GM23338 (cell line): ENCODE data around the gene HBM.
"Not testable (repeated sequence)": the region's sequence is repeated elsewhere in the genome, so short reads cannot be mapped to it uniquely, and the experiment has no call there.

Experiments used
- CREB1 ChIP-seq: fragments of 250-450 bp; sonication (Bioruptor Pico); IDR thresholded peaks from 2 replicates; pipeline ENCODE4 v1.5.0; 2020; ENCODE audit warnings: low read depth, mild to moderate bottlenecking, moderate library complexity
- EZH2 ChIP-seq: fragments of 200-600 bp; sonication (generic); IDR thresholded peaks from one replicate; pipeline ENCODE4 v1.8.0; 2017; ENCODE audit warnings: antibody characterized with exemption, mild to moderate bottlenecking, low read depth; ENCODE audit not compliant: unreplicated experiment
- EZH2phosphoT487 ChIP-seq: fragments of 200-600 bp; sonication (generic); IDR thresholded peaks from one replicate; pipeline ENCODE4 v1.8.1; 2018; ENCODE audit warnings: antibody characterized with exemption; ENCODE audit not compliant: unreplicated experiment
- NANOG ChIP-seq: IDR thresholded peaks from 2 replicates; pipeline ENCODE4 v1.6.1; 2016; ENCODE audit warnings: antibody characterized with exemption, borderline replicate concordance
- POLR2AphosphoS5 ChIP-seq: IDR thresholded peaks from 2 replicates; pipeline ENCODE4 v1.6.1; 2016; ENCODE audit warnings: antibody characterized with exemption, low read depth
- STAT1 ChIP-seq: IDR thresholded peaks from one replicate; pipeline ENCODE4 v1.6.1; 2016; ENCODE audit warnings: antibody characterized with exemption; ENCODE audit not compliant: unreplicated experiment
- ZNF114 ChIP-seq: fragments of 250-450 bp; sonication (Bioruptor Pico); IDR thresholded peaks from 2 replicates; pipeline ENCODE4 v1.5.0; 2020; ENCODE audit warnings: mild to moderate bottlenecking, moderate library complexity
- ZNF331 ChIP-seq: fragments of 250-450 bp; sonication (Bioruptor Pico); IDR thresholded peaks from 2 replicates; pipeline ENCODE4 v1.5.0; 2020; ENCODE audit warnings: low read depth, mild to moderate bottlenecking, moderate library complexity
- TF ChIP-seq, protein P1 (sequence below), 2 experiments: fragments of 200-600 bp in 1 of 2; sonication (generic) in 1 of 2; conservative IDR thresholded peaks; 2 replicates each; pipeline versions ENCODE4 v1.5.1 to v1.6.1; 2016 to 2017; ENCODE audit warnings: antibody characterized with exemption in 2 of 2, low read depth in 2 of 2, mild to moderate bottlenecking in 2 of 2, moderate library complexity in 1 of 2
- TF ChIP-seq, protein P2 (sequence below): IDR thresholded peaks from one replicate; pipeline ENCODE4 v1.6.1; 2018; ENCODE audit warnings: antibody characterized with exemption; ENCODE audit not compliant: unreplicated experiment
- TF ChIP-seq, protein P3 (sequence below): IDR thresholded peaks from 2 replicates; pipeline ENCODE4 v1.6.1; 2016; ENCODE audit warnings: antibody characterized with exemption

DNA sequence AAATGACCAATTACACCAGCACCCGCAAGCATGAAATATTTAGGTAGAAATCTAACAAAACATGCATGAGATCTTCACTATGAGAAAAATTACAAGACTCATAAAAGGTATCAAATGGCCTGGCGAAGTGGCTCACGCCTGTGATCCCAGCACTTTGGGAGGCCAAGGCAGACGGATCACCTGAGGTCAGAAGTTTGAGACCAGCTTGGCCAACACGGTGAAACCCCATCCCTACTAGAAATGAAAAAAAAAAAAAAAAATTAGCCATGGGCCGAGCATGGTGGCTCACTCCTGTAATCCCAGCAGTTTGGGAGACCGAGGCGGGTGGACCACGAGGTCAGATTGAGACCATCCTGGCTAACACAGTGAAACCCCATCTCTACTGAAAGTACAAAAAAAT, 38.3 kb downstream of the HBM start:
- TF ChIP-seq, protein P1, sequence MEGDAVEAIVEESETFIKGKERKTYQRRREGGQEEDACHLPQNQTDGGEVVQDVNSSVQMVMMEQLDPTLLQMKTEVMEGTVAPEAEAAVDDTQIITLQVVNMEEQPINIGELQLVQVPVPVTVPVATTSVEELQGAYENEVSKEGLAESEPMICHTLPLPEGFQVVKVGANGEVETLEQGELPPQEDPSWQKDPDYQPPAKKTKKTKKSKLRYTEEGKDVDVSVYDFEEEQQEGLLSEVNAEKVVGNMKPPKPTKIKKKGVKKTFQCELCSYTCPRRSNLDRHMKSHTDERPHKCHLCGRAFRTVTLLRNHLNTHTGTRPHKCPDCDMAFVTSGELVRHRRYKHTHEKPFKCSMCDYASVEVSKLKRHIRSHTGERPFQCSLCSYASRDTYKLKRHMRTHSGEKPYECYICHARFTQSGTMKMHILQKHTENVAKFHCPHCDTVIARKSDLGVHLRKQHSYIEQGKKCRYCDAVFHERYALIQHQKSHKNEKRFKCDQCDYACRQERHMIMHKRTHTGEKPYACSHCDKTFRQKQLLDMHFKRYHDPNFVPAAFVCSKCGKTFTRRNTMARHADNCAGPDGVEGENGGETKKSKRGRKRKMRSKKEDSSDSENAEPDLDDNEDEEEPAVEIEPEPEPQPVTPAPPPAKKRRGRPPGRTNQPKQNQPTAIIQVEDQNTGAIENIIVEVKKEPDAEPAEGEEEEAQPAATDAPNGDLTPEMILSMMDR (conservative IDR thresholded peaks at IDR 0.05; ENCODE audit: low read depth in 2 of 2): not testable (repeated sequence)
- TF ChIP-seq CREB1 (CRISPR knock-in tag); EZH2; ZNF114 (CRISPR knock-in tag); POLR2AphosphoS5; EZH2phosphoT487; ZNF331 (CRISPR knock-in tag); NANOG; STAT1: not testable (repeated sequence)
- TF ChIP-seq, protein P2, sequence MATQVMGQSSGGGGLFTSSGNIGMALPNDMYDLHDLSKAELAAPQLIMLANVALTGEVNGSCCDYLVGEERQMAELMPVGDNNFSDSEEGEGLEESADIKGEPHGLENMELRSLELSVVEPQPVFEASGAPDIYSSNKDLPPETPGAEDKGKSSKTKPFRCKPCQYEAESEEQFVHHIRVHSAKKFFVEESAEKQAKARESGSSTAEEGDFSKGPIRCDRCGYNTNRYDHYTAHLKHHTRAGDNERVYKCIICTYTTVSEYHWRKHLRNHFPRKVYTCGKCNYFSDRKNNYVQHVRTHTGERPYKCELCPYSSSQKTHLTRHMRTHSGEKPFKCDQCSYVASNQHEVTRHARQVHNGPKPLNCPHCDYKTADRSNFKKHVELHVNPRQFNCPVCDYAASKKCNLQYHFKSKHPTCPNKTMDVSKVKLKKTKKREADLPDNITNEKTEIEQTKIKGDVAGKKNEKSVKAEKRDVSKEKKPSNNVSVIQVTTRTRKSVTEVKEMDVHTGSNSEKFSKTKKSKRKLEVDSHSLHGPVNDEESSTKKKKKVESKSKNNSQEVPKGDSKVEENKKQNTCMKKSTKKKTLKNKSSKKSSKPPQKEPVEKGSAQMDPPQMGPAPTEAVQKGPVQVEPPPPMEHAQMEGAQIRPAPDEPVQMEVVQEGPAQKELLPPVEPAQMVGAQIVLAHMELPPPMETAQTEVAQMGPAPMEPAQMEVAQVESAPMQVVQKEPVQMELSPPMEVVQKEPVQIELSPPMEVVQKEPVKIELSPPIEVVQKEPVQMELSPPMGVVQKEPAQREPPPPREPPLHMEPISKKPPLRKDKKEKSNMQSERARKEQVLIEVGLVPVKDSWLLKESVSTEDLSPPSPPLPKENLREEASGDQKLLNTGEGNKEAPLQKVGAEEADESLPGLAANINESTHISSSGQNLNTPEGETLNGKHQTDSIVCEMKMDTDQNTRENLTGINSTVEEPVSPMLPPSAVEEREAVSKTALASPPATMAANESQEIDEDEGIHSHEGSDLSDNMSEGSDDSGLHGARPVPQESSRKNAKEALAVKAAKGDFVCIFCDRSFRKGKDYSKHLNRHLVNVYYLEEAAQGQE: not testable (repeated sequence)
- TF ChIP-seq, protein P3, sequence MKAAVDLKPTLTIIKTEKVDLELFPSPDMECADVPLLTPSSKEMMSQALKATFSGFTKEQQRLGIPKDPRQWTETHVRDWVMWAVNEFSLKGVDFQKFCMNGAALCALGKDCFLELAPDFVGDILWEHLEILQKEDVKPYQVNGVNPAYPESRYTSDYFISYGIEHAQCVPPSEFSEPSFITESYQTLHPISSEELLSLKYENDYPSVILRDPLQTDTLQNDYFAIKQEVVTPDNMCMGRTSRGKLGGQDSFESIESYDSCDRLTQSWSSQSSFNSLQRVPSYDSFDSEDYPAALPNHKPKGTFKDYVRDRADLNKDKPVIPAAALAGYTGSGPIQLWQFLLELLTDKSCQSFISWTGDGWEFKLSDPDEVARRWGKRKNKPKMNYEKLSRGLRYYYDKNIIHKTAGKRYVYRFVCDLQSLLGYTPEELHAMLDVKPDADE: not testable (repeated sequence)
